Activated CD4-positive, alpha-beta T cell treated with anti-CD3 and anti-CD28 coated beads for 36 hours (primary cell): ENCODE measurements around the gene ANKRD40CL. TPM values are rescaled to one million over a fixed set of nuclear protein-coding genes. Genes with fewer than 3 reads are reported as not detected.
"Not testable (repeated sequence)": the region's sequence is repeated elsewhere in the genome, so short reads cannot be mapped to it uniquely, and the experiment has no call there.

Experiments used
- ATAC-seq: fragments of 200-7000 bp; cut with Tn5 transposase; one replicate; pipeline ENCODE4 v1.10.0; 2021; ENCODE audit warnings: mild to moderate bottlenecking, moderate library complexity
- CTCF ChIA-PET: fragments of 350-600 bp; sonication (Branson Sonifier 250); formaldehyde crosslinking; loops from one replicate; lab custom pipeline; 2021; ENCODE audit warnings: antibody characterized with exemption; lab: Charles Lee
- POLR2A ChIA-PET: fragments of 350-600 bp; sonication (Branson Sonifier 250); formaldehyde crosslinking; loops from one replicate; lab custom pipeline; 2021; ENCODE audit warnings: antibody characterized with exemption, inconsistent platforms; lab: Charles Lee
- DNase-seq: peaks from one replicate; pipeline ENCODE4 v3.0.0-alpha.2; 2020
- H3K27ac Mint-ChIP-seq: one replicate; pipeline ENCODE4 v1.8.0; 2021; ENCODE audit warnings: mixed read lengths
- H3K27me3 Mint-ChIP-seq: one replicate; pipeline ENCODE4 v1.8.0; 2021; ENCODE audit warnings: mixed read lengths
- H3K36me3 Mint-ChIP-seq: one replicate; pipeline ENCODE4 v1.8.0; 2021; ENCODE audit warnings: low read depth, mixed read lengths
- H3K4me1 Mint-ChIP-seq: one replicate; pipeline ENCODE4 v1.8.0; 2021; ENCODE audit warnings: mixed read lengths
- H3K4me3 Mint-ChIP-seq: one replicate; pipeline ENCODE4 v1.8.0; 2021; ENCODE audit warnings: mild to moderate bottlenecking, moderate library complexity, mixed read lengths
- H3K9me3 Mint-ChIP-seq: one replicate; pipeline ENCODE4 v1.8.0; 2021; ENCODE audit warnings: low read depth, mixed read lengths
- intact Hi-C, 2 experiments: fragments of 100-400 bp; cut with DNase I in 1 of 2; cut with micrococcal nuclease in 1 of 2; formaldehyde crosslinking; loops; one replicate each; pipeline versions ENCODE4 v1.14.2 to v1.15.1; 2022 to 2024; cut with DNase I, micrococcal nuclease
- total RNA-seq, 2 experiments: library from RNA; stranded (reverse); gene quantifications; one replicate each; pipeline ENCODE4 v1.2.3, GENCODE V29; 2021

The ANKRD40CL gene
- total RNA-seq, 2 experiments from 2014 or later, result not detected

DNA sequence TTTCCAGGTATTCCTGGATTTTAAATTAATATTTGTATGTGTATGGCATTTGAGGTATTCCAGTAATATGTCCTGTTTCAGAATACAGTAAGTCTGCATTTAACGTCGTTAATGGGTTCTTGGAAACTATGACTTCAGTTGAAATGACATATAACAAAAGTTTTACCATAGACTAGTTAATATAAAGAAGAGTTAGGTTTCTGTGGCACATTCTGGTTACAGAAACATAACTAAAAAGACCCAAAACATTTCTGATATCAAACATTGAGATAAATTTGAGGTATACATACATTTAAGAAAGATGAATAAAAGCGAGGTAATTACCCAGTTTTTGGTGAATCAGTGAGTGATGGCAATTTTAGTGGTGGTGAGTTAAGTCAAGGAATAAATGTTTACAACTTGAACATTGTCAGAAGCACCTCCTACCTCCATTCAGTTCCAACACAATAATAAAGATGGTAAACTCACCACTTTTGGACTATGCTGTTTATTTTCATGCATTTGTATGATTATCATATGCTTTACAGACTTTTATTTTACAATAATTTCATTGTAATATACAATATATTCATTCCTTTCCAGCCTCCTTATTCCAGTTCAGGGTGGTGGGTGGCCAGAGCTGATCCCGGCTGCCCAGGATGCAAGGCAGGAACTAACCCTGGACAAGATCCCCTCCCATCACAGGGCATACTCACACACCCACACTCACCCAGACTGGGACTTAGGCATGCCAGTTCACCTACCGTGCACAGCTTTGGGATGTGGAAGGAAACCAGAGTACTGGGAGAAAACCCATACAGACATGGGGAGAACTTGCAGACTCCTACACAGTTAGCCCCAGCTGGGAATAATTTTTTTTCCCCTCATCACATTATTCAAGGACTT is 38.2 kb downstream of the ANKRD40CL start:
- POLR2A ChIA-PET, result no interaction called here
- H3K27ac Mint-ChIP-seq, result peak overlapping the region; percentile 26

DNA sequence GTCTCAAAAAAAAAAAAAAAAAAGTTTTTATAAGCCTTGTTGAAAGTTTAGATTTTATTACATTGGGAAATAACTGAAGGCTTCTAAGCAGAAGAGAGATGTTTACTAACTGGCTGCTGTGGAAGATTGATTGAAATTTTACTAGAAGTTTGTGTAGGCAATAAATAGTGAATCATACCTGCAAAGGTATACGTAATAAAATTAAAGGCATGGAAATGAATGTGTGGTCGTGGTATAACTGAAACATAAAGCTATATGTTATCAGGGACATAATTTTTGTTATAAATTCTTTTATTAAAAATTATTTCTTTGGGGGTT is 39.2 kb downstream of the ANKRD40CL start:
- CTCF ChIA-PET, result interaction anchor here (0.6 to 1.3 kb wide), 4 partner anchors 170 to 1080 kb away, joined by 3 read pairs; no protein-coding TSS in a partner anchor
- Mint-ChIP-seq H3K9me3 (no peaks in the 10 kb centered on the region), H3K27ac (peak overlapping the region; percentile 75), H3K36me3 (peaks cover 18% of the 10 kb centered on the region), H3K4me3 (no peak overlapping the region), H3K4me1 (peaks cover 61% of the 10 kb centered on the region), H3K27me3 (no peaks in the 10 kb centered on the region)
- intact Hi-C loops, result loop anchor here in 1 of 2 experiments (10.0 kb wide), 1 partner anchor 397 kb away; the partner anchor contains the start of gene SPAG9
- no peak for ATAC-seq
- no peak for DNase-seq
- POLR2A ChIA-PET, result no interaction called here

More for the DNA sequence above, 38.2 kb downstream of the ANKRD40CL start:
- Mint-ChIP-seq H3K9me3 (no peaks in the 10 kb centered on the region), H3K27me3 (no peaks in the 10 kb centered on the region), H3K36me3 (peaks cover 18% of the 10 kb centered on the region), H3K4me3 (no peak overlapping the region), H3K4me1 (peaks cover 57% of the 10 kb centered on the region)
- intact Hi-C loops, result loop anchor here in 1 of 2 experiments (10.0 kb wide), 1 partner anchor 396 kb away; the partner anchor contains the start of gene SPAG9
- DNase-seq (no peak), ATAC-seq (peak; percentile 64)
- CTCF ChIA-PET, result interaction anchor here (0.6 kb wide), 1 partner anchor 1265 kb away, joined by 3 read pairs; no protein-coding TSS in a partner anchor

- CTCF ChIA-PET, result interaction anchor here (1.0 to 1.4 kb wide), 4 partner anchors 12 to 329 kb away, joined by 3 to 4 read pairs (median 4); partner anchors contain the start of gene LRRC59
- POLR2A ChIA-PET, result interaction anchor here (0.6 to 1.6 kb wide), 4 partner anchors 8 to 361 kb away, joined by 3 to 7 read pairs (median 4); no protein-coding TSS in a partner anchor
- peaks cover 26% of the 10 kb centered on the region for H3K36me3 Mint-ChIP-seq
- ATAC-seq (no peak), DNase-seq (no peak)
- H3K27ac Mint-ChIP-seq, result no peak overlapping the region
- intact Hi-C loops, result loop anchor here in 1 of 2 experiments (10.0 kb wide), 1 partner anchor 399 kb away; the partner anchor contains the start of gene SPAG9
- no peak overlapping the region for H3K4me3 Mint-ChIP-seq
- no peaks in the 10 kb centered on the region for H3K27me3 Mint-ChIP-seq
- H3K9me3 Mint-ChIP-seq, result no peaks in the 10 kb centered on the region
- peaks cover 60% of the 10 kb centered on the region for H3K4me1 Mint-ChIP-seq
These were observed 41.3 kb downstream of the ANKRD40CL start for GRCh38 chr17:50725769-50726655.

DNA sequence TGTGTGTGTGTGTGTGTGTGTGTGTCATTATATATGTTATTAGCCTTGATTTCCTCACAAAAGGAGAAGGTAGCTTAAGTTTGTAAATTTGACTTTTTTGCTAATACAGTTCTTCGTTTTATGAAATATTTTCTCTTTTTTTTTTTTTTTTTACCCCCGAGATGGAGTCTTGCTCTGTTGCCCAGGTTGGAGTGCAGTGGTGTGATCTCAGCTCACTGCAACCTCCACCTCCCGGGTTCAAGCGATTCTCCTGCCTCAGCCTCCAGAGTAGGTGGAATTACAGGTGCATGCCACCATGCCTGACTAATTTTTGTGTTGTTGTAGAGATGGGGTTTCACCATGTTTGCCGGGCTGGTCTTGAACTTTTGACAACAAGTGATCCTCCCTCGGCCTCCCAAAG is 42.7 kb downstream of the ANKRD40CL start:
- Mint-ChIP-seq H3K36me3 (peaks cover 36% of the 10 kb centered on the region), H3K4me1 (peaks cover 58% of the 10 kb centered on the region)
- not testable (repeated sequence) for H3K27ac Mint-ChIP-seq, H3K27me3 Mint-ChIP-seq, DNase-seq, H3K4me3 Mint-ChIP-seq, H3K9me3 Mint-ChIP-seq, ATAC-seq
- ChIA-PET CTCF (interaction anchor here (0.6 kb wide), 1 partner anchor 40 kb away, joined by 3 read pairs; no protein-coding TSS in a partner anchor), POLR2A (interaction anchor here (0.8 kb wide), 1 partner anchor 9 kb away, joined by 4 read pairs; no protein-coding TSS in a partner anchor)
- intact Hi-C loops, result loop anchor here (5.0 to 10.0 kb wide), 2 partner anchors 400 to 538 kb away; partner anchors contain the start of genes MBTD1 (in 1 of the 2), SPAG9 (in 1 of the 2) and UTP18 (in 1 of the 2)

- H3K36me3 Mint-ChIP-seq, result peaks cover 36% of the 10 kb centered on the region
These were observed 44.6 kb downstream of the ANKRD40CL start for GRCh38 chr17:50722746-50723145.

DNA sequence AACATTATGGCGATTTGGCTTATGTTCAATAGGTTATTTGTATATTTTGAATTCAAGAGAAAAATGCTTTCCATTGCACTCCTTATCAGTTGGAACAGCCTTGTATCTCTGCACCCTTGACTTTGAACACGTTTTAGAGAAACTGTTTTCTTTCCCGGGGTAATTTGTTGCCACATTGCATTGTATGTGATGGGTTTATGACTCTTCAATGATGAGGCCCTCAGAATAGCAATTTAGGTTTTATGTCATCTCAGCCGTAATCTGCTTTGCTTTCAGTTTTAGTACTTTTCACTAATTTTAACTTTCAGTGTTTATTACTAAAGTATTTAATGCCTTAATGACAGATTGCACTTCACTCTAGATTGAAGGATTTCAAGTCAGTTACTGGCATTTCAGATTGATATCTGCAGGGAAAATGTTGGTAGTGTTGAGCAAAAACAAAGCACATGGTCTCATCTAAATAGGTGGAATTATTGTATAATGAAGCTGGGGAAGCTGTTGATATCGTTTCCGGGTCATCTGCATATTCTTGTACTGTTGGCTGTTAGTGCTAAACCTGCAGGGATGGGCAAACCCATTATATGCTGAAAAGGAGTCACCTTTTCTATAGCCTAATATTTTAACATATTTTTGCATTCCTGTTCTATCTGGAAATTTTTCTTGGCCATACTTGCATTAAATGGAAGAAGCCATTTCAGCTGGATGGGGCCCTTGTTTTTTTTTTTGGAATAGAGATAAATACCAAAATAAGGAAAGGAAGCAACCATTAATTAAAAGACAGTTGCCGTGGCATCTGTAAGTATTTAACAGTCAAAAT is 45.9 kb downstream of the ANKRD40CL start:
- Mint-ChIP-seq H3K27me3 (no peaks in the 10 kb centered on the region), H3K4me3 (peak overlapping the region; percentile 87), H3K36me3 (peaks cover 29% of the 10 kb centered on the region), H3K27ac (peak overlapping the region; percentile 99), H3K9me3 (no peaks in the 10 kb centered on the region), H3K4me1 (peaks cover 35% of the 10 kb centered on the region)
- ChIA-PET CTCF (no interaction called here), POLR2A (no interaction called here)
- peak; percentile 21 for ATAC-seq
- intact Hi-C loops, result loop anchor here (2.0 to 10.0 kb wide), 3 partner anchors 15 to 541 kb away; partner anchors contain the start of genes MBTD1 (in 1 of the 2), SPAG9 (in 1 of the 2) and UTP18 (in 1 of the 2)
- DNase-seq, result no peak

More at GRCh38 chr17:50722746-50723145, 44.6 kb downstream of the ANKRD40CL start:
- peak overlapping the region; percentile 38 for H3K27ac Mint-ChIP-seq
- peak overlapping the region; percentile 18 for H3K4me3 Mint-ChIP-seq
- CTCF ChIA-PET, result interaction anchor here (1.0 kb wide), 1 partner anchor 13 kb away, joined by 3 read pairs; no protein-coding TSS in a partner anchor
- H3K9me3 Mint-ChIP-seq, result no peaks in the 10 kb centered on the region
- DNase-seq, result no peak
- no peak for ATAC-seq
- H3K27me3 Mint-ChIP-seq, result no peaks in the 10 kb centered on the region
- intact Hi-C loops, result loop anchor here (5.0 to 10.0 kb wide), 2 partner anchors 402 to 540 kb away; partner anchors contain the start of genes MBTD1 (in 1 of the 2), SPAG9 (in 1 of the 2) and UTP18 (in 1 of the 2)
- POLR2A ChIA-PET, result interaction anchor here (0.8 kb wide), 1 partner anchor 95 kb away, joined by 4 read pairs; no protein-coding TSS in a partner anchor
- H3K4me1 Mint-ChIP-seq, result peaks cover 43% of the 10 kb centered on the region

- ChIA-PET POLR2A (interaction anchor here (0.9 to 1.0 kb wide), 2 partner anchors 12 to 146 kb away, joined by 4 to 10 read pairs; partner anchors contain the start of genes ANKRD40 and TOB1), CTCF (interaction anchor here (2.3 kb wide), 1 partner anchor 12 kb away, joined by 10 read pairs; the partner anchor contains the start of gene ANKRD40)
- DNase-seq (no peak), ATAC-seq (no peak)
- Mint-ChIP-seq H3K4me3 (peak overlapping the region; percentile 87), H3K27me3 (no peaks in the 10 kb centered on the region), H3K36me3 (peaks cover 27% of the 10 kb centered on the region), H3K4me1 (peaks cover 27% of the 10 kb centered on the region), H3K27ac (peak overlapping the region; percentile 99), H3K9me3 (no peaks in the 10 kb centered on the region)
- intact Hi-C loops, result loop anchor here (1.0 to 10.0 kb wide), 10 partner anchors 12 to 931 kb away; partner anchors contain the start of genes SPAG9 (in 2 of the 2), ANKRD40 (in 1 of the 2), EME1 (in 1 of the 2) and KAT7 (in 1 of the 2)
These were observed 47.2 kb downstream of the ANKRD40CL start for GRCh38 chr17:50719924-50720794.

GRCh38 chr17:50719144-50719923 is 48.0 kb downstream of the ANKRD40CL start, which contains the start of gene LUC7L3:
TSS of gene LUC7L3 (plus strand) at chr17:50719603. CDS start at chr17:50719733, 130 bp downstream.
- CTCF ChIA-PET, result interaction anchor here (0.6 to 2.3 kb wide), 2 partner anchors 11 to 91 kb away, joined by 3 to 10 read pairs; partner anchors contain the start of gene ANKRD40
- peaks cover 27% of the 10 kb centered on the region for H3K36me3 Mint-ChIP-seq
- H3K27me3 Mint-ChIP-seq, result no peaks in the 10 kb centered on the region
- intact Hi-C loops, result loop anchor here (1.0 to 2.0 kb wide), 7 partner anchors 11 to 931 kb away; partner anchors contain the start of genes ANKRD40 (in 1 of the 2), EME1 (in 1 of the 2), KAT7 (in 1 of the 2) and MRPL27 (in 1 of the 2)
- peaks cover 22% of the 10 kb centered on the region for H3K4me1 Mint-ChIP-seq
- DNase-seq (peak; percentile 97), ATAC-seq (peak; percentile 89)
- H3K27ac Mint-ChIP-seq, result peak within 1 kb of the TSS; percentile 99
- POLR2A ChIA-PET, result interaction anchor here (0.9 to 1.0 kb wide), 2 partner anchors 11 to 147 kb away, joined by 4 to 10 read pairs; partner anchors contain the start of genes ANKRD40 and TOB1
- no peaks in the 10 kb centered on the region for H3K9me3 Mint-ChIP-seq
- H3K4me3 Mint-ChIP-seq, result peak within 1 kb of the TSS; percentile 87
